GM15510 (cell line): Measurements from ENCODE around the gene AKAIN1.

Source experiments
- POLR2A ChIP-seq: IDR thresholded peaks from 3 replicates; pipeline ENCODE4 v1.6.1; 2011; ENCODE audit warnings: borderline replicate concordance; ENCODE audit not compliant: insufficient read length; ENCODE audit errors: extremely low read depth

The AKAIN1 gene, protein sequence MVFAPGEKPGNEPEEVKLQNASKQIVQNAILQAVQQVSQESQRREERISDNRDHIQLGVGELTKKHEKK

DNA sequence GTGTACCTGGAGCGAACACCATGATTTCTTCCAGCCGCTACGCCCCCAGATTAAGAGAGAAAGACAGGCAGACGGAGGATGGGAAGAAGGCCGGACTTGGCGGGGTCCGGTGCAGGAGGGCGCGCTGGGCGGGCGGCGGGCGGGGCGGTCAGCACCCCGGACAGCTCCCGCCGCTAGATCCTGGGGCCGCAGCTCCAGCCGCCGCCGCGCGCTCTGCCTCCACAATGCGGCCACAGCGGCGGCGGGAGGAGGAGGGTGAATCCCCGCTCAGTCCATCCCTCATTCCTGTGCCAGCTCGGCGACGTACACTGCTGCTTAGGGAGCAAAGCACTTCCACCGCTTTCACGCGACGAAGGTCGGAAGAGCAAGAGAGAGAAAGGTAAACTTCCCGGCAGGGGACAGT is at the start of gene AKAIN1:
TSS of gene AKAIN1 (minus strand) at position 226 of the 403 bp plus-strand sequence. CDS start at position 22, 204 bp downstream.
- TF ChIP-seq POLR2A: no peak

DNA sequence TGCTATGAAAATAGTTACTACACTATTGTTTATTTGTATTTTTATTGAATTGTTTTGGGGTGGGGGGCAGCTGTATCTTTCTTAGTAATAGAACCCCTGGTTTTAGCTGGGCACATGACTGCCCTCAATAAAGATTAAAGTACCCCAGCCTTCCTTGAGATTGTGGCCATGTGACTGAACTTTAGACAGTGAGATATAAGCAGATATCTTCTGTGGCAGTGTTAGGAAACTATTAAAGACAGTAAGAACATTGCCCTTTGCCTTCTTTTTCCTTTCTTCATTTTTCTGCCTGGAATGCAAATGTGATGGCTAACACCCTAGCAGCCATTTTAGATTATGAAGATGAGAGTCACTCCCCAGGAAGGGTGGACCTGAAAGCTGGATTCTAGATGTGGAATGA is 47.9 kb upstream of the AKAIN1 start:
- no peak for TF ChIP-seq POLR2A

DNA sequence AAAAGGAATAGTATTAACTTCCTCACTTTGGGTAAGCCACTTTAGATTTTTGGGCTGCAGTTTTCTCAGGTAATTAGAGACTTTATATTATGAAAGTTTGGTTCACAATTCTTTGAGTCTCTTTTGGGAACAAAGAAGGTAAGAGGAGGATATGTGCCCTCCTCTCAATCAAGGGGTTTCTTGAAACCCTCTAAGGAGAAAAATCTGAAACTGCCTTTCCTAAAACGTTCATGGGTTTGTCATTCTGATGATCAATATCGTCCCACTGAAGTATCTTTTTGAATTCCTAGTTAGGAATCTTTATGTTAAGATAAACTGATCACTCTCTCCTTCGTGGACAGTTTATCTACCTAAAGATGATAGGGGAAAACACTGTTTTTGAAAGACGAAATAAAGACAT is 42.4 kb upstream of the AKAIN1 start:
- TF ChIP-seq POLR2A: no peak

DNA sequence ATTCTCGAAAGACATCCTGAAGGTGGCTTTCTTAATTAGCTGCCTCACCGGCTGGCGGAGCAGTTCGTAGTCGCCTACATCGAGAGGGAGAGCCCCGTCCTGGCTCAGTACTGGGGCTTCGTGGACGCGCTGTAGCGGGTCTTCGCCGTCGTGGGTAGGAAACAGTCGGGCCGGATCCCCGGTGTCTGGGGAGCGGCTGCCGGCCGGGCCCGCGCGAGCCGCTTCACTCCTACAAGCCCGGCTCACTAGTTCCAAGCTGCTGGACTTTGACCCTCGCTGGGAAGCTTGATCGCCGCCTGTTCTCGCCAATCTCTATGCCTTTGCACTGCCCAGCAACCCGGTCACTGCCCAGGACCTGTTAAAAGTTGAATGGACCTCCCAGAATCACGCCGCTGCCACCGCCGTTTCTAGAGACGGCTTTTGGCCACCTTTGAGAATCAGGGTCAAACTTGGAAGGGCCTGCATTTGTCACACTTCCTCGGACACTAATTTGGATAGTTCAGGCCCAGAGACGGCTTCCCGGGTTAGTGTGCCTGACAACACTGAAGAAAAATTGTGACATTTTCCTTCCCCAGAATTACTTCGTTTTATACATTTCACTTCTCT is 41.4 kb upstream of the AKAIN1 start:
- TF ChIP-seq POLR2A: no peak

DNA sequence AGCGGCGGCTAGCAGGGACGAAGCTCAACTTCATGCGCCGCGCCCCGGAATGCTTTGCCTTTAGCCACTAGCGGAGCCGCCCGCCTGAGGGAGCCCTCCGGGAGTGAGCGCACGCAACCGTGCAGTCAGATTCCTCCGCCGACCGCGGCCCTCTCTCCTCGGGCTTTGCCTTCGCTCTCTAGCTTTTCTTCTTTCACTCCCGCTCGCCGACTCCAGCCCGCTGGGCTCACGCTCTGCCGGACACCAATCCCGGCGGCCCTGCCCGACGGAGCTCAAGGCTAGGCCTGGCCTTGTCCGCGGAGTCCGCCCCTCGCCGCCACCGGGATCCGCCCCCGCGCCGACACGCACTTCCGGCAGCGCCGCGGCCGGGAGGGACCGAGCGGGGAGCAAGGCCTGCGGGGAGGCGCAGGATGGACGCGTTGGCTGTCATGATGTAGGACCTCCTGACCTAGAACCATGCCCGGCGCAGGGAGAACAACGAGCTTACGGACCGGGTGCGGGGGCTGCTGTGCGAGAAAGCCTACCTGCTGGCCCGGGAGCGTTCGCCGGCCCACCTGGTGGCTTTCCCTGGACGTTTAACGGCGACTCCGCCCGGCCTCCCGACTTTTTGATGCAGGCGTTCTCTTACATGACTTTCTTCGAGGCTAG is 40.8 kb upstream of the AKAIN1 start:
- TF ChIP-seq POLR2A: peak; percentile 85

DNA sequence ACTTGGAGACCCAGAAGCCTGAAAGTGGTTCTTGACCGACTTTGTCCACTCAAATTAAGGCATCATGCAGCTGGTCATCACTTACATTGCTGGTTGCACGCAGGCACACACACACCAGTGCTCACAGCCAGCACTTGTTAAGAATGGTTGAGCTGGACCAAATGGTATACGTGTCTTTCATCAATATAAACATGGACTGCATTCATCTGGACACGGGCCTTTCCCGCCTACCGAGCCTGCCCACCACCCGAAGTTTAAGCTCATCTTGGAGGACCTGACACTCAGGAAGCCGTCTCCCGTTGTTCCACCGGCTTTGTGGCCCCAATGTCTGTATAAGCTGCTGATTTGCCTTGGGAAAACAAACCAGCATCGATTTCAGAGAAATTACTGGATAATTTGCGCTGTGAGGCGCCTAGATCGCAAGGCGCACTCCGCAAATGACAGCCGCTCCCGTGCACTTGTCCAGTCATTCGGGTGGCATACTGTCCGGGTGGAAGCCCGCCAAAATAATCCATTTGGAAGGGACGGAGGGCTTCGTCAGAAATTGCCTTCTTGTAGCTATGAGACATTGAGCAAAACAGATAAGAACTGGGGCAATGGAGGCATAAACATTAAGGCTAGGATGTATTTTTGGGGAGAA is 40.1 kb upstream of the AKAIN1 start:
- no peak for TF ChIP-seq POLR2A

DNA sequence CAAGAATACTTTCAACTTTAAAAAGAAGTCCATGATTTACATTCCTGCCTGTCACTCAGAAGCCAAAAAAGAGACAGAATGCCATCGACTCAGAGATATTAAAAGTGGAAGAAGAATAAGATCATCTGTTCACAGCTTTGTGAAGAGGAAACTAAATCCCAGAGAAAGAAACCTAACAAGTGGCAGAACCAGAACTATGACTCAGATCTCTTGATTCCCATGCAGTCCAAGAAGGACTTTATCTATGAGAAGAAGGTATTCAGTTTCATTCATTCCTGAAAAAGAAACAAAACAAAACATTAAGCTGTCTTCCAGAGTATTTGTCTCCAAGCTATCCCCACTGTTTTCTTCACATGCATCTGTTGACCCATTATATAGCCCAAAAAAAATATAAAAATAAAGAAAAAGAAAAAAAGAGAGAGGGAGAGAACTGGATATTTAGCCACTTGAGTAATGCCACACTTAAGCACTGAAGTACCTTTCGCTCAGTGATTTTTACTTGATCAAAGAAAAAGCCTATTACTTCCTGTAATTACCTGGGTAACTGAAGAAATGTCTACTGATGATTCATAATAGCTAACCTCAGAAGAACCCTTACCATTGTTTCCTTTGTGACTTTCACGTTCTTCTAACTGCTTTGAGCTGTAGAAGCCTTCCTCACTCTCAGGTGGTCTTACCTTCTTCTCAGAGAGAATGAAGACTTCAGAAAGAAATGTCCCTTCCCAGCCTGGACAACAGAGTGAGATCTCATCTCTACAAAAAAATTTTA is 17.7 kb upstream of the AKAIN1 start:
- TF ChIP-seq POLR2A: no peak

DNA sequence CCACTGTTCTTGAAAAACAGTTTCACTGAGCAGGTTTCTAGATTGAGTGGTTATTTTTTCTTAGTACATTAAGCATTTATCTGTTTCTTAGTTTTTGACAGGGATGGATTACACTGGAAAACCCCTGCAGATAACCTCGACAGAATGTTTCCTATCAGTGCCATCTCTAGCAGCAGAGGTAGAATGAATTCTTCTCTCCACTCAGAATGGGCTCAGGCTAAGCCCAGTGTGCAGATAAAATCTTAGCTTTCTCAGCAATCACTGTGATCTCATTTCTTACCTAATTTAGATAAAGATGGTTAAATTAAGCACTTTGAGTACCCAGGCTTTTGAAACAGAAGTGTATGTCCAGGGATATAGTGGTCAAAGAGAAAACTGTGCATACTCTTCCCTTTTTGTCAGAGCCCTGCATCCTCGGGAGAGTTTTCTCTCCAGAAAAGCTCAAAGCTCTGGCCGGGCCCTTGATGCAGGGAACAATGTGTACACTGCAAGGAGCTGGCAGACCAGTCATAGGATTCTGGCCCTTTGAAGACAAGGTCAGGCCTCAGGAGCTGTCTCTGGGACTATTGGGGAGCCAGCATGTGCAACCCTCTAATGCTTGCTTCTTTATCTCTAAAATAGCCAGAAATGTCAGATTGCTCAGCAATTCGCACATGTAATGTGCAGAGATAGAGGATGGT is 10.6 kb upstream of the AKAIN1 start:
- TF ChIP-seq POLR2A: no peak

DNA sequence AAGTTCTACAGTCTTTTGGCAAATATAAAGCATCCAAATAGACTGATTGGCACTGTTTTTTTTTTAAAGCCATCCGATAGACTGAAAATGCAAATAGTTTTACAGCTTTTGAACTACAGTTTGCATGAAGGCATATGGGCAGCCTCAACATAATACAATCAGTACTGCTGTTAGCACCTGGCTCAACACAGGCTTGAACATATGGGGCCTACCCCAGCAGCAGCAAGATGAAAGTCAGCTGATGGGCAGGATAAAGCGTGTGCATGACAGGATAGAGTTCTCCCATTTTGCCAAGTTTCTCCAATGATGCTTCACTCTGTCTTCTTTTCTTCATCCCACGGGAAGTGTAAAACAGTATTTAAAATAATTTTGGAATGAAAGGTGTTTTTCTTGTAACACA is 1.3 kb upstream of the AKAIN1 start:
- TF ChIP-seq POLR2A: no peak

DNA sequence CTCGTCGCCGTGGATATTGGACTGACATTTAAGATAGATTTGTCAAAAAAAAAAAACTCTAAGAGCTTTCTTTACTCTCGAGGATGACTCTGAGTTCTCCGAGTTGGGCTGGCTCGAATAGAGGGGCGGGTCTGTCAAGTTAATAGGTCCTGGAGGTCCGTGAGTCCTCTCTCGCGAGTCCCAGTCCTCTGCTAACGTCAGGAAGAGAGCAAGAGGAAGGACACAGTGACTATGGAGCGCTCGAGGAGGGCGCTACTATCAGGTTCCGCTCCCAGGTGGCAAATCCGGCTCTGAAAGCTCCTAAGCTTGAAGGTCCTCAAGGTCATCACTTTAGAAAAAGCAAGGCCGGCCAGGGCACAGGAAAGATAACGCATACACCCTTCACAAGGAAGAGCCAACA is 404 bp upstream of the AKAIN1 start:
- TF ChIP-seq POLR2A: no peak

DNA sequence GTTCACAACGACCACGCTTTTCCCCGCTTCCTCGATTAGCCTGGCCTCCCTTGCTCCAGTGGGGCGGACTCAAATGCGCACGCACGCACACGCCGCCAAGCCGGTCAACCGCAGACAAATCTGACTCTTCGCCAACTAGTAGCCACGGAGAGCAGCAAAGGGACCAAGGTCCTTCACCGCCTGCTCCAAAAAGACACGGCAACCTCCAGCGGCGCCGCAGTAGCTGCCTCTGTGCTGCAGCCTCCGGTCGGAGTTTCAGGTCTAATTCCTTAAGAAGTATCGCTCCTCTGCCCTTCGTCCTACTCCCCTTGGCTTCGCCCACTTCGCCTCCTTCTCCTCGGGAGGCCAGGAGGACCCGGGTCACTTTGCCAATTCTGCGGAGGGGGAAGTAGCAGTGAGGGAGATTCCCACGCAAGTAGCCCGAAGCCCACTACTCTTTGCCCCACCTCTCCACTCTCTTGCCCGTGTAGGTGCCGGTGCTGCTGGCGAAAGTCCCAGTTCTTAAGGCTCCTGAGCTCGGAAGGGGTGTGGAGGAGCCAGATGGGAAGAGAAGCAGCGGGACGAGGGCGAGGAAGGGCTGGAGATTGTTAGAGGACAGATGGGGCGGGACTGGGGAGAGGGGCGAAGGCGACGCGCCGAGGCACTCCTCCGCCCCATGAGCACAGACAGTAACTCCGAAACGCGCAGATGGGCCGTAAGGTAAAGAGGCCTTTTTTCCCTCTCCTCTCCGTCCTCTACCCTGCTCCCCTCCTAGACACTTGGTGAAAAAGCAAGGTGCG is 615 bp downstream of the AKAIN1 start:
- TF ChIP-seq POLR2A: no peak

DNA sequence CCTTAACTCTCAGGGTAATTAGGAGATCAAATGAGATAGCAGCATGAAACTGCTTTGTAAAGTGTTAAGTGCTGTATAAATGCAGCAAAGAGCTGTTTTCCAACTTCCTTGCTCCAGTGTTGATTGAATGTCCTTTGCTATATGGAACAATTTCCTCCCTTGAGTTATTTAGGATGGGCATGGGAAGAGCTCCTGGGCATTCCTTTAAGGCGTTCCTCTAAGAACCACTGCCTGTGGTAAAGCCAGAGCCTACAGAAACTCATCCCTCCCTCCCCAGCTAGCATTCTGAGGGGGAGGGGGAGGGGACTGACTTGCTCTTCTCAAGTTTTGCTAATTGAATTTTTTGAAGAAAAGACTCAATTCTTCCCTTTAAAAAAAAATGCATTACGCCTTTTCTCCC is 1.4 kb downstream of the AKAIN1 start:
- TF ChIP-seq POLR2A: no peak

DNA sequence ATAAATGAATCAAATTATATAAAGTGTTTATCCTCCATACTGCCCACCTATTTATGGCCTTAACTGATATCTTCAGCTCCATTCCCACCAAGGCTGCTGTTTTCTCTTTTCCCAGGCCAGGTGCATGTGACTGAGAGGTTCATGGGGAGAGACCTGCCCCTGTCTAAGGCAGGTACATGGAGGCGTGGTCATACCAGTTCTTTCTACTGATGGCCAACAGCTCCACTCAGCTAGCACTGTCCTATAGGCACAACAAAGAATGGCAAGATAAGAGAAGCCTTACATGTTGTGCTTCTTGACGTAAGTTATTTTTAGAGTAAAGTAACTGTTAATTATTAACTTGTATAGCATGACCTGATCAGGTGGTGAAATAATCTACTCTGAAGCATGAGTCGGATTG is 16.8 kb downstream of the AKAIN1 start:
- TF ChIP-seq POLR2A: no peak

DNA sequence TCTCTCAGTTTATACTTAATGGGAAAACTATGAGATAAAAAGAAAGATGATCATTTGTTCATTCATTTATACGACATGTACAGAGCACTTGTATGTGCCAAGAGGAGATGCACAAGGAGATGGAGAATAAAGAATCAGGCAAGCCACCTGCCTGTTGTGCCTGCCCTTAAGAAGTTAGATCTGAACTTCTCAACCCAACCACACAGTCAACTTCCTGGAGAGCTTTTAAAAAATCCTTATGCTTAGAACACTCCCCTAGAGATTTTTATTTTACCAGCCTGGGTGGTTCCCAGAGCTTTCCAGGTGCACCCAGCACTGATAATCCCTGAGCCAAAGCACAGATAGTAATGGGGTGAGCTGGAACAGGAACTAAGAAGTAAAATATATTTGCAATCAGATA is 18.5 kb downstream of the AKAIN1 start:
- TF ChIP-seq POLR2A: no peak
